ENCODE measurements around the gene CLK4.
A peak's percentile ranks its signal among the peaks of the same experiment; 100 is the strongest.

DNA sequence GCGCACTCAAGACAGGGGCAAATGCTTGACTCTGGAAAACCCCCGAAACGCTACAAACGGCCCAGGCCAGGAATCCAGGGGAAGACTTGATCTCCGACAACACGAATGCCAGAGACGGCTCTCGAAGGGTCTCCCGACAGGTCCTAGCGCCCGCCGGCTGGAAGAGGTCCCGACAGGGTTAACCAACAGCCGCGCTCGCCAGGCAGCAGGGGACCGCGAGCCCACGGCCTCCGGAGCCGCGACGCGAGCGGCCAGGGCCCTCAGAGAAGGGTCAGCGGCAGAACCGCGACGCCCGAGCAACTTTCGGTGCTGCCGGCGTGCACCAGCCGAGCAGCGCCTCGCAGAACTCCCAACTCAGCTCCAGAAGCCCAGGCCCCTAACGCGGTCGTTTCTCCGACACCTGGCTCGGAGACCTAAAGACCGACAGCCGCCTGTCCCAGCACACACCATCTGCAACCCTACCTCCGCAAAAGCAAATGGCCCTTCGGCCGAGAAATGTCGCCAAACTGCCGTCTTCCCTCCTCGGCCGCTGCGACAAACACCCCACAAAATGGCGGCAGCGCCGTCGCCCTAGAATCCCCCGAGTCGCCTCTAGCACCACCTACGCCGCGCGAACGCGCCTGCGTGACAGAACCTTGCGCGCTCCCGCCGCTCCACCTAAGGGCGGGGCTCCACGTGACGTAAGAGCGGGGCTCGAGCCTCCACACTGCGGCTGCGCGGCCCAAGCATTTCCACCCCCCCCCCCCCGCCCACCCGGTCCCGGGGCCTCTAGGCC is at the start of gene CLK4:
- TF ChIP-seq, protein P1, sequence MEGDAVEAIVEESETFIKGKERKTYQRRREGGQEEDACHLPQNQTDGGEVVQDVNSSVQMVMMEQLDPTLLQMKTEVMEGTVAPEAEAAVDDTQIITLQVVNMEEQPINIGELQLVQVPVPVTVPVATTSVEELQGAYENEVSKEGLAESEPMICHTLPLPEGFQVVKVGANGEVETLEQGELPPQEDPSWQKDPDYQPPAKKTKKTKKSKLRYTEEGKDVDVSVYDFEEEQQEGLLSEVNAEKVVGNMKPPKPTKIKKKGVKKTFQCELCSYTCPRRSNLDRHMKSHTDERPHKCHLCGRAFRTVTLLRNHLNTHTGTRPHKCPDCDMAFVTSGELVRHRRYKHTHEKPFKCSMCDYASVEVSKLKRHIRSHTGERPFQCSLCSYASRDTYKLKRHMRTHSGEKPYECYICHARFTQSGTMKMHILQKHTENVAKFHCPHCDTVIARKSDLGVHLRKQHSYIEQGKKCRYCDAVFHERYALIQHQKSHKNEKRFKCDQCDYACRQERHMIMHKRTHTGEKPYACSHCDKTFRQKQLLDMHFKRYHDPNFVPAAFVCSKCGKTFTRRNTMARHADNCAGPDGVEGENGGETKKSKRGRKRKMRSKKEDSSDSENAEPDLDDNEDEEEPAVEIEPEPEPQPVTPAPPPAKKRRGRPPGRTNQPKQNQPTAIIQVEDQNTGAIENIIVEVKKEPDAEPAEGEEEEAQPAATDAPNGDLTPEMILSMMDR (IDR thresholded peaks at IDR 0.05; ENCODE audit: control extremely low read depth in 1 of 3, insufficient read depth in 1 of 3, low read depth in 1 of 3, low read length in 3 of 3) = no peak
- TF ChIP-seq, protein P2, sequence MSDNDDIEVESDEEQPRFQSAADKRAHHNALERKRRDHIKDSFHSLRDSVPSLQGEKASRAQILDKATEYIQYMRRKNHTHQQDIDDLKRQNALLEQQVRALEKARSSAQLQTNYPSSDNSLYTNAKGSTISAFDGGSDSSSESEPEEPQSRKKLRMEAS (IDR thresholded peaks at IDR 0.05) = no peak; the same call in 1 of the 2 replicates
- TF ChIP-seq RAD21 (IDR thresholded peaks at IDR 0.05 in 1 of 2, conservative IDR thresholded peaks at IDR 0.05 in 1 of 2; ENCODE audit: low read depth in 2 of 2, low read length in 2 of 2) (peak in 1 of 2 experiments; percentile 17; a peak in 1 of 4 replicates), POLR2A (IDR thresholded peaks at IDR 0.05; ENCODE audit: control extremely low read depth in 1 of 2, low read depth in 2 of 2, low read length in 2 of 2) (peak; percentile 78 to 85), YY1 (IDR thresholded peaks at IDR 0.05; ENCODE audit: low read depth, low read length) (peak; percentile 95), POLR2AphosphoS5 (IDR thresholded peaks at IDR 0.05; ENCODE audit: low read depth, low read length) (peak; percentile 79), JUND (IDR thresholded peaks at IDR 0.05; ENCODE audit: low read length) (no peak), ASH2L (IDR thresholded peaks at IDR 0.05; ENCODE audit: low read length) (peak; percentile 87), TAF1 (IDR thresholded peaks at IDR 0.05; ENCODE audit: low read depth, low read length) (peak; percentile 57), TBP (IDR thresholded peaks at IDR 0.05; ENCODE audit: low read depth, low read length) (peak; percentile 42)
- TF ChIP-seq, protein P3, sequence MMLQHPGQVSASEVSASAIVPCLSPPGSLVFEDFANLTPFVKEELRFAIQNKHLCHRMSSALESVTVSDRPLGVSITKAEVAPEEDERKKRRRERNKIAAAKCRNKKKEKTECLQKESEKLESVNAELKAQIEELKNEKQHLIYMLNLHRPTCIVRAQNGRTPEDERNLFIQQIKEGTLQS (IDR thresholded peaks at IDR 0.05; ENCODE audit: insufficient read depth, low read depth, low read length) = peak; percentile 67; the same call in 1 of the 2 replicates

Data from H1 (cell line).